Keratinocyte (primary cell): Measurements from ENCODE around the gene SETDB1. TPM values are rescaled to one million over a fixed set of nuclear protein-coding genes. Genes with fewer than 3 reads are reported as not detected.

Source experiments
- DNase-seq: peaks from one replicate; pipeline ENCODE4 v3.0.0-alpha.2; 2011; ENCODE audit warnings: low read depth, missing footprints, low spot score
- FAIRE-seq: peaks from 2 replicates; lab custom pipeline; 2011; peaks lifted over from hg19 to GRCh38; lab: Jason Lieb, UNC
- H2AFZ ChIP-seq: 2 replicates; pipeline ENCODE4 v1.6.0; 2012; ENCODE audit warnings: low read length, control low read depth, inconsistent platforms; ENCODE audit not compliant: control insufficient read depth
- H3K27ac ChIP-seq: 2 replicates; pipeline ENCODE4 v1.5.1; 2011; ENCODE audit warnings: low read length; ENCODE audit not compliant: control insufficient read depth, insufficient read depth
- H3K27me3 ChIP-seq: 3 replicates; pipeline ENCODE4 v1.6.0; 2011; ENCODE audit warnings: low read length; ENCODE audit not compliant: control insufficient read depth, insufficient read depth; ENCODE audit errors: extremely low read depth
- H3K36me3 ChIP-seq, 2 experiments: 2 replicates in 1 of 2; 3 replicates in 1 of 2; pipeline ENCODE4 v1.5.1; 2011; ENCODE audit warnings: low read length in 2 of 2, mild to moderate bottlenecking in 1 of 2; ENCODE audit not compliant: control insufficient read depth in 2 of 2, insufficient read depth in 2 of 2; ENCODE audit errors: extremely low read depth in 1 of 2
- H3K4me1 ChIP-seq: 3 replicates; pipeline ENCODE4 v1.5.1; 2011; ENCODE audit warnings: low read length; ENCODE audit not compliant: control insufficient read depth, insufficient read depth; ENCODE audit errors: extremely low read depth
- H3K4me2 ChIP-seq: 3 replicates; pipeline ENCODE4 v1.6.0; 2011; ENCODE audit warnings: low read depth, low read length; ENCODE audit not compliant: control insufficient read depth, insufficient read depth; ENCODE audit errors: extremely low read depth
- H3K4me3 ChIP-seq, 3 experiments: fragments of 200-600 bp in 1 of 3; sonication (generic) in 1 of 3; 2 replicates in 2 of 3; 3 replicates in 1 of 3; pipeline ENCODE4 v1.5.1; 2011 to 2016; ENCODE audit warnings: low read length in 3 of 3, mild to moderate bottlenecking in 3 of 3, control low read depth in 2 of 3, inconsistent platforms in 1 of 3, low read depth in 1 of 3, mixed read lengths in 1 of 3, mixed run types in 1 of 3, moderate library complexity in 1 of 3; ENCODE audit not compliant: control insufficient read depth in 2 of 3, insufficient read depth in 2 of 3; ENCODE audit errors: extremely low read depth in 1 of 3
- H3K79me2 ChIP-seq: 2 replicates; pipeline ENCODE4 v1.6.0; 2012; ENCODE audit warnings: low read length; ENCODE audit not compliant: control insufficient read depth, insufficient read depth
- H3K9ac ChIP-seq: 3 replicates; pipeline ENCODE4 v1.6.0; 2011; ENCODE audit warnings: low read length; ENCODE audit not compliant: control insufficient read depth, insufficient read depth; ENCODE audit errors: extremely low read depth
- H3K9me1 ChIP-seq: 3 replicates; pipeline ENCODE4 v1.6.0; 2011; ENCODE audit warnings: low read length; ENCODE audit not compliant: control insufficient read depth, insufficient read depth; ENCODE audit errors: extremely low read depth
- H3K9me3 ChIP-seq: 2 replicates; pipeline ENCODE4 v1.5.1; 2012; ENCODE audit warnings: low read depth, low read length; ENCODE audit not compliant: control insufficient read depth
- H4K20me1 ChIP-seq: 3 replicates; pipeline ENCODE4 v1.6.0; 2011; ENCODE audit warnings: low read length; ENCODE audit not compliant: control insufficient read depth, insufficient read depth; ENCODE audit errors: extremely low read depth
- CTCF ChIP-seq, 3 experiments: IDR thresholded peaks in 1 of 3; conservative IDR thresholded peaks in 1 of 3; optimal IDR thresholded peaks in 1 of 3; 2 replicates in 2 of 3; 3 replicates in 1 of 3; pipeline versions ENCODE3 to v1.5.1; 2011; ENCODE audit warnings: low read length in 3 of 3, mild to moderate bottlenecking in 3 of 3, moderate library complexity in 2 of 3, control low read depth in 1 of 3, inconsistent platforms in 1 of 3; ENCODE audit not compliant: insufficient read depth in 2 of 3; ENCODE audit errors: extremely low read depth in 1 of 3
- EZH2 ChIP-seq: IDR thresholded peaks from one replicate; pipeline ENCODE4 v1.6.1; 2012; ENCODE audit warnings: inconsistent platforms, mild to moderate bottlenecking, low read length, moderate library complexity
- dilution Hi-C: fragments of 300-500 bp; cut with MboI; formaldehyde crosslinking; loops from one replicate; pipeline ENCODE4 v1.7.0; 2020; ENCODE audit warnings: low sequenced_read_pairs; ENCODE audit not compliant: extremely low pct_ligation_motif_present
- polyA plus RNA-seq, 5 experiments: library from polyadenylated mRNA; depleted of rRNA in 3 of 5; stranded (reverse) in 3 of 5; stranded (forward) in 1 of 5; unstranded in 1 of 5; fragments of >200 nt; gene quantifications; 1 replicate in 1 of 5; 2 replicates in 3 of 5; 3 replicates in 1 of 5; pipeline versions ENCODE4 v1.2.1 to v1.2.3, GENCODE V29; 2011 to 2012; ENCODE audit warnings: missing spikeins in 2 of 5, low read depth in 1 of 5, low replicate concordance in 1 of 5

SETDB1 gene
- polyA plus RNA-seq, 1 donor (not counting 4 experiments of a cell fraction or from before 2014, with no cell fraction given): 31.3 TPM

GRCh38 chr1:150922519-150922975 is 3.6 kb upstream of the SETDB1 start:
- peak overlapping the region; percentile 29 for H3K4me2 ChIP-seq
- peaks cover 8% of the 10 kb centered on the region for H3K79me2 ChIP-seq
- dilution Hi-C loops: no loop called here
- H3K9me3 ChIP-seq: no peaks in the 10 kb centered on the region
- FAIRE-seq (peak; percentile 80), DNase-seq (peak; percentile 84)
- H3K9me1 ChIP-seq: no peaks in the 10 kb centered on the region
- H4K20me1 ChIP-seq: no peaks in the 10 kb centered on the region
- H3K4me3 ChIP-seq: no peak overlapping the region
- TF ChIP-seq EZH2: no peak
- TF ChIP-seq CTCF (optimal IDR thresholded peaks at IDR 0.05 in 1 of 3, IDR thresholded peaks at IDR 0.05 in 1 of 3, conservative IDR thresholded peaks at IDR 0.05 in 1 of 3; ENCODE audit: extremely low read depth in 1 of 3, insufficient read depth in 2 of 3, low read length in 3 of 3): peak; percentile 65 to 86 (median 75)
- no peak overlapping the region for H2AFZ ChIP-seq
- peaks cover 11% of the 10 kb centered on the region for H3K4me1 ChIP-seq
- H3K36me3 ChIP-seq: peaks cover 0 to under 1% of the 10 kb centered on the region in 2 experiments
- H3K27ac ChIP-seq: peak overlapping the region; percentile 67
- H3K9ac ChIP-seq: no peak overlapping the region
- H3K27me3 ChIP-seq: no peaks in the 10 kb centered on the region

- H3K9ac ChIP-seq: no peak overlapping the region
- no peaks in the 10 kb centered on the region for H4K20me1 ChIP-seq
- H3K27me3 ChIP-seq: no peaks in the 10 kb centered on the region
- no peak overlapping the region for H2AFZ ChIP-seq
- no peaks in the 10 kb centered on the region for H3K9me3 ChIP-seq
- no peak for FAIRE-seq
- dilution Hi-C loops: no loop called here
- H3K27ac ChIP-seq: peak overlapping the region; percentile 36
- H3K36me3 ChIP-seq: peaks cover 8 to 12% of the 10 kb centered on the region in 2 experiments
- H3K4me2 ChIP-seq: no peak overlapping the region
- H3K9me1 ChIP-seq: no peaks in the 10 kb centered on the region
- peak overlapping the region in 1 of 3 experiments; percentile 27 for H3K4me3 ChIP-seq
- DNase-seq: no peak
- peaks cover 10% of the 10 kb centered on the region for H3K79me2 ChIP-seq
- no peak for TF ChIP-seq EZH2
- TF ChIP-seq CTCF (optimal IDR thresholded peaks at IDR 0.05 in 1 of 3, IDR thresholded peaks at IDR 0.05 in 1 of 3, conservative IDR thresholded peaks at IDR 0.05 in 1 of 3; ENCODE audit: extremely low read depth in 1 of 3, insufficient read depth in 2 of 3, low read length in 3 of 3): no peak
- peaks cover 11% of the 10 kb centered on the region for H3K4me1 ChIP-seq
Observed at GRCh38 chr1:150925080-150925479, 1.1 kb upstream of the SETDB1 start.
